Activated naive CD4-positive, alpha-beta T cell (primary cell): ENCODE data around the gene CNTNAP5.

ENCODE experiments used
- DNase-seq, 4 experiments: peaks; one replicate each; lab custom pipeline; 2025; lab: John Stamatoyannopoulos, UW

The CNTNAP5 gene

GRCh38 chr2:124025171-124025580 lies at the start of gene CNTNAP5:
Gene CNTNAP5, plus strand, starts transcription at chr2:124025287. Its CDS starts 364 bp downstream, at chr2:124025651.
- no peak for DNase-seq

DNA sequence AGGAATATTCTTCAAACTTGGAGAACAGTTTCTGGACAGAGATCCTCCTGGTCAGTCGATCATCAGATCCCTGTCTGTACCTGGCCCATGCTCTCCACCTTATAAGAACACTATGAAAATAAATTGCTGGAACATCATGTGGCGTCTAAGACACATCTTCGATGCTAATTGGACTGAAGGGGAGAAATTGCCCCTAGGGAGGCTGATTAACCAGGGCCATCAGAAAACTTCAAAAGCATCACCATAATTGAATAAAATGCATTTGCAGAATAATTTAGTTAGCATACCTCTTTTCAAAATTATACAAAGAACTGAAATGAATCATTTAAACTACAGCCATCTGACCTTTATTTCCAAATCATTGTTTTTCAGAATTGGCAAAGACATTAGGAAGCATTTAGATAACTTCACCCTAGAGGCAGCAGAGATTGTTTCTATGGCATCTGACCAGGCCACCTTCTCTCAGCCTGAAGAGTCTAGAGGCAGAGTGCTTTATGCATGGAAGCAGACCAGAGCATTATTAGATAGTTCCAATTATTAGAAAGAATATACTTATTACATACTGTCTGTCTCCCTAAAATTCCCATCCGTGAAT lies 48.9 kb upstream of the CNTNAP5 start:
- no peak for DNase-seq

DNA sequence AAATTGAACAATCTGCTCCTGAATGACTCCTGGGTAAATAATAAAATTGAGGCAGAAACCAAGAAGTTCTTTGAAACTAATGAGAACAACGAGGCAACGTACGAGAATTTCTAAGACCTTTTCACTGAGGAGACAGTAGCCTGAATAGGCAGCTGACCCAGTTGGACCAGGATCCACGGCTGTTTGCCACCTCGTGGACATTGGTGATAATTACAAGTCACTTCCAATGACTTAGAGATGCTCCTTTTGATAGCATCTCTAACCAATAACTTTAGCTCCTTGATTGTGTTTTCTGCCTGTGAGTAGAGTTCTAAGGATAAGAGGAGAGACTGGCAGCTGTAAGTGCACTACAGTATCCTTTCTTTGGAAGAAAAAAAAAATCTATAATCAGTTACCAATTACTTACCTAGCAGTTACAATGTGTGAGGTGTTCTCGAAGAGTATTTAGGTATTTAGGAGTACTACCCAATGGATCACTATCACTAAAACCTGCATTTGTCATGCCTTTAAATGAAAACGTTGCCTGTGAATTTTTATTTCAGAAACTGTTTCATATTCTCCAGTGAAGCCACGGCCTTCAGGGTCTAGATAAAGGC lies 31.3 kb upstream of the CNTNAP5 start:
- DNase-seq, result no peak

GRCh38 chr2:123999681-124000080 lies 25.4 kb upstream of the CNTNAP5 start:
- DNase-seq, result no peak

DNA sequence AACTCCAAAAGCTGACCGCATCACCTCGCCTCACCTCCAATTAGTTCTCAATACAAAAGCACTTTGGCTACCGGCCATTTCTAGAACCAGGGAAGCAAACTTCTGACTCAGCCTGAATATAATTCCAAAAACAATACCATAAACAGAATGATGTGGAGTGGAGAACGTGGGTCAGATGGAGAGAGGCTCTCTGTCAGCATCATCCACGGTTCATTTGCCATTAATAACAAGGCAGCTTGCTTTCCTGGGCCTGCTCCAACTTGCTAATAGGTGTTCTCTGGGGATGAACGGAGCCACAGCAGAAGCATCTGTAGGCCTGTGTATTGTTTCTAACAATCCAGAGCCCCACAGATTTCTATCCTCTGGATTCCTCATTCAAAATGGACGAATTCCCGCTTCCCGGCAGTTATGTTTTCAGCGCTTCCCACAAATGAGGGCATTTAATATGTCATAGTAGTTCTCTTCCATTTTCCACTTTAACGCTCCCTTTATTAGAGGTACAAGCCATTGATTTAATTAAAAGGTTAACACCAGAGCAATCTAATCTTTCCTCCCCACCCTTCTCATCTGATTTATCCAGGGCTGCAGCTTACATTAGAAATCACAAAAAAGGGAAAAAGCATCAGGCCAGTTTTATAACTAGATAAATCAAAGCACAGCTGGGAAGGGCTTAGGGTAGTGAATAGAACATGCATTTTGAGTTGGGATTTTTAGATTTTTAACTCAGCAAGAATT lies 23.2 kb upstream of the CNTNAP5 start:
- no peak for DNase-seq

GRCh38 chr2:124018890-124019289 lies 6.2 kb upstream of the CNTNAP5 start:
- DNase-seq, result no peak

- DNase-seq, result no peak
Observed at GRCh38 chr2:124024561-124025170, 421 bp upstream of the CNTNAP5 start.

DNA sequence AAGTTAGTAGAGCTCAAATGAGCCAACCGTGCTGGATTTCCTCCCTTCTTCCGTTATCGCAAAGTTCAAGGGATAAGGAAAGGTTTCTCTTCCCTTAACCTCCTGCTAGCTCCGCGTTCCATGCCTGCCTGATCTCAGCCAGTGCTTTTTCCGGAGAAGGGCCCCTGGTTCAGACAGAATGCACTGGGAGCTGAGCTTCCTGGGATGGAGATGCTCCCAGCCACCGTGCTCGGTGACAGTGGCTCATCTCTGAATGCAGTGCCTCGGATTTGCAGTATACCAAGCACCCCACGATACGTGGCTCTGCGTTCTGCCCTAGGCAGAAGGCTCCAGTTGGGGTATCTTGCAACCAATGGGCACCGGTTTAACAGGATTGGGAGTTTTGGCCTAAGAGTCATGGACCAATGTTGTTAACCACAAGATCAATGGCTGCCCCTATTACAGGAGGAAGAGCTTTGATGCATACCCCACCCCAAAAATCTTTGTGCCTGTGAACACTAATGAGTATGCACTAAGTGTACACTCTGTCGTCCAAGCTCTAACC lies 876 bp downstream of the CNTNAP5 start:
- no peak for DNase-seq

GRCh38 chr2:124026503-124026902 lies 1.4 kb downstream of the CNTNAP5 start:
- DNase-seq, result no peak

- DNase-seq, result no peak
Observed at GRCh38 chr2:124027182-124027581, 2.1 kb downstream of the CNTNAP5 start.

DNA sequence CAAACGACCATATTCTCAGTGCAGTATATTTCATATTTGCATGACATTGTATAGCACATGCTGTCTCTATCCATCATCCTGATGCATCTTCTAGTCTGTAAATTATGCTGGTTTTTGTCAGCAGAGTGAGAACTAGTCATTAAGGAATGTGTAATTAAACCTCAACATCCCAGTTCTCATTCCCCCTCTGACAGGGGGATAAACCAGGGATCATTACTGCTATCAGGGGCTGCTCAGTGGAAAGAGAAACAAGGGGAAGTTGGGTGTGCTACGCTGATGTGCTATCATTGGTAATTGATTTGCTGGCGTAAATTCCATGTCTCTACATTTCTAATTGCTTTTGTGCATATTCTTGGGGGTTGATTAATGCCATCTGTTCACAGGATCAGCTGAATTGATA lies 7.7 kb downstream of the CNTNAP5 start:
- DNase-seq, result no peak

- no peak for DNase-seq
Observed at GRCh38 chr2:124034265-124034664, 9.2 kb downstream of the CNTNAP5 start.

DNA sequence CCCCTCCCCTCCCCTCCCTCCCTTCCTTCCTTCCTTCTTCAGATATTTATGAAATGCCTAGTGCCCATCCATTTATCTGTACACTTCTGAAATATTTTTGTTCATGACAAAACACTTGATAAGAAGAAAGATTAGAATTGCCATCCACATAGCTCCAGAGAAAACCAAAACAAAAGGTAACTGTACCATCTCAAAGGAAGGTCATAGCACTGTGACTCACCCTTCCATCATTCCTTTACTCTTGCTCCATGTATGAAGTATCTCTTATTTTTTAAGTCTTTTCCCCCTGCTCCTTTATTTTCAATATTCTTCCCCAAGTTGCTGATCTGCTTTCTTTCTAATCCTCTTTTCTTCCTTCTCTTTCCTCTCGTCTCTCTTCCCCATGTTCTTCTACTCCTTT lies 9.9 kb downstream of the CNTNAP5 start:
- no peak for DNase-seq

GRCh38 chr2:124039032-124039431 lies 13.9 kb downstream of the CNTNAP5 start:
- no peak for DNase-seq

DNA sequence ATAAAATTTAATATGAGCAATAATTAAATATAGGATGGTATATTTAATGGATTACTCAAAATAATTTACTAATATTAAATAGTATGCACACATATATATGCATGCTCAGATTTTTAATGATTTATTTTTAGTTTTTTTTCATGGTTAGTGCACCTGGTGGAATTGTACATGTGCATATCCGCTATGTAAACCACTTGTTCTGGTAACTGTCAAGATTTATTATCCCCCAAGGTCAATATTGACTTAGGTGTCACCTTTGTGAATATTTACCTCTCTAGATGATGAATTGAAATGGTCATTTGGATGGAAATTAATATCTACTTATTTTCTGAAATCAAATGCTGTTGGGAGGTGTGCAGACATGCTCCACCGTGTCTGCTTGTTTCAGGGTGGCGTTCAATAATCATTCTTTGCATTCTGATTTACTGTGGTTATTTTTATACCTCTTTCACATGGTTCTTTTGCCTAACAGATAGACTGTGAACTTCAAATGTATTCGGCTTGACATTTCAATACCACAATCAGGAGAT lies 14.7 kb downstream of the CNTNAP5 start:
- DNase-seq, result no peak

DNA sequence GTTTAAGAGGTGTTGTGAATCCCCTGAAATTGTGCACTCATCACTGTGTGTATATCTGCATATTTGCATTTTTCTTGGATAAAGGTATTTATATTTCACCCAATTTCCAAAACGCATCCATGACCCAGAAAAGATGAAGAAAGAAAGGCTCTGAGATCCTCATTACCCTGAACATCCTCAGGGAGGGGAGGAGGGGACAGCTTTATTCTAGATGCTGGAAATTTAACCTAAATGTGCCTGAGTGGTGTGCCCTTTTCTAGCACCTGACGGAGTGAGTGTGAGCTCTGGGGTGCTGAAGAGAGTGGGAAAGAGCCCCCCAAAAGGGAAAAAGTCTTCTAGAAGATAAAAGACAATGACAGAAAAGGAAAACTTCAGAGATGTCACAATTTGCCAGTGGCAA lies 20.8 kb downstream of the CNTNAP5 start:
- no peak for DNase-seq

- DNase-seq, result no peak
Observed at GRCh38 chr2:124046332-124046731, 21.2 kb downstream of the CNTNAP5 start.

DNA sequence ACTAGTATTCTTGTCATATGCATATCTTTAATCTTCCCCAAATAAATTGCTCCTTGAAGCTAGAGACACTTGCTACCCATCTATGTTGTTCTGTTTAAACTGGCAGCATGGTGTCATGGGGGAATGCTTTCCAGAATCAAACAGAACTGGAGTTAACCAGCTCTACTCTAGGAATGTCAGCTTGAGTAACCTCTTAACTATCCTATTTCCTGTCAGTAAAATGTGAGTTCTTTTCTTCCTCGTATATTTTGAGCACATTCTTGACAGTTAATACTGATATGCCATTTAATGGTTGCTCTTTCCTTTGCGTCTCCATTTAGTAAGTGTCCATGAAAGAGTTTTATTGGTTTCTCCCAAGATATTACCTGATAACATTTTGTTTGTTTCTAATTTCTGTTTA lies 23.0 kb downstream of the CNTNAP5 start:
- DNase-seq, result no peak

GRCh38 chr2:124048664-124049063 lies 23.6 kb downstream of the CNTNAP5 start:
- no peak for DNase-seq

DNA sequence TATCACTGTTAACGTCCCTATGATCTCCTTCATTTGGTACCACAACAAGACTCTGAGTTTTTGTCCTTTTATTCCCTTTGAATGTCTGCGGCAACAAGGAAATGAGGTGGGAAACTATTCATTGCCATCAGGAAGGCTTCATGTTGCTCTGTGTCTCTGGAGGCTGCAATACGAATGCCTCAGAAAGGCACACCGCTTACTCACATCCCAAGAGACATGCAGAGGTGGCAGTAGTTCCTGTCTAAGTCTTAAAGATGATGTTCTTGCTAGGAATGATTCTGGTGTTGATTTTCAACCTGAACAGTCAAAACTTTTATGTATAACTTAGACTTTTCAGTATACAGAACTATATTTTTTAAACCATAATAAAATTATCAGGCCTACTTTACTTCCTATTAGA lies 24.0 kb downstream of the CNTNAP5 start:
- DNase-seq, result no peak

DNA sequence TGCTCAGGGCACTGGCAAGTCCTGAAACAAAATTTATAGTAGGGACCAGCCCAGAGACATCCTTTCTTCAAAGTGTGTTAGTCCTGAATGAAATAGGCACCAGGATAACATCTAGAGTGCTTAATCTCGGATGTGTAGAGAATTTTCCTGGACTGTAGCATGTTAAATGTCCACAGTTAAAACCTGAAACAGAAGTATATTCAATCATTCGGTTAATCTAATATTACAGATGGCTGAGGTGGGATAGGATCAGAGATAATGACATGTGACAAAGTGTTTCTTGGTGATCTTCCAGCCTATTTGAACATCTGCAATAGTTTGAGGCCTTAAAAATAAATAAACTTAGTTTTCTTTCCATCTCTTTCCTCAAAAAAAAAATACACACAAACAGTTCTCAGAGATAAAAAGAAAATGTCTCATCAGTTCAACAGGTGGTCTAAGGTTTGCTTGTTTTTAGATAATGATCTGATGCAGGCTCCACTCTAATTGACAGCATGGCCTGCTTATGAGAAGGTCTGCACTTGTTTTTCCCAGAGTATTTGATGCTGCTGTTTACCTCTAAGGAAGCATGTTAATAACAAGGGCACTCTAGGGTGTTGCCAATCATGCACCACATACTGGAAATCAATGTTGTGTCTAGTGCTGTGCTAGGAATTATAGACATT lies 25.9 kb downstream of the CNTNAP5 start:
- no peak for DNase-seq

DNA sequence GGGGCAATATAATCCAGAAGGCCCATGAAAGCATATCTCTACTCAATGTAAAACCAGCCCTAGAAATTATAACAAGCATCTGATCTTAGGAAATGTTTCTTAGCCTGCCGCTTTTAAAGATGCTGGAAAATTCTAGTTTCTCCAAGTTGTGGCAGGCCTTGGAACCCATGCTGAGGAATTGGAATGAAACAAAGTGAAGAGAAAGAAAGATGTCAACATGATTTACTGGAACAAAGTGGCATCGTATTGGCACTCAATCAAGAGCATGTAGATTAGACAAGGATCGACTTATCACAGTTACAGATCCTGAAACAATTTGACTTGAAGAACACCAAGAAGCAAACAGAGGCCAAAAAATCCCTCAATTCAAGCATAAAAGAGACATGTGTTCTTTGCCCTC lies 28.7 kb downstream of the CNTNAP5 start:
- DNase-seq, result no peak
